GM21825 (cell line): ENCODE measurements around the gene OXSR1.
A peak's percentile ranks its signal among the peaks of the same experiment; 100 is the strongest.

Experiments used
- ATAC-seq: cut with Tn5 transposase; IDR thresholded peaks from one replicate; pipeline ENCODE4 v1.9.1; 2021; ENCODE audit warnings: mild to moderate bottlenecking, moderate library complexity; ENCODE audit not compliant: unreplicated experiment

OXSR1 gene

DNA sequence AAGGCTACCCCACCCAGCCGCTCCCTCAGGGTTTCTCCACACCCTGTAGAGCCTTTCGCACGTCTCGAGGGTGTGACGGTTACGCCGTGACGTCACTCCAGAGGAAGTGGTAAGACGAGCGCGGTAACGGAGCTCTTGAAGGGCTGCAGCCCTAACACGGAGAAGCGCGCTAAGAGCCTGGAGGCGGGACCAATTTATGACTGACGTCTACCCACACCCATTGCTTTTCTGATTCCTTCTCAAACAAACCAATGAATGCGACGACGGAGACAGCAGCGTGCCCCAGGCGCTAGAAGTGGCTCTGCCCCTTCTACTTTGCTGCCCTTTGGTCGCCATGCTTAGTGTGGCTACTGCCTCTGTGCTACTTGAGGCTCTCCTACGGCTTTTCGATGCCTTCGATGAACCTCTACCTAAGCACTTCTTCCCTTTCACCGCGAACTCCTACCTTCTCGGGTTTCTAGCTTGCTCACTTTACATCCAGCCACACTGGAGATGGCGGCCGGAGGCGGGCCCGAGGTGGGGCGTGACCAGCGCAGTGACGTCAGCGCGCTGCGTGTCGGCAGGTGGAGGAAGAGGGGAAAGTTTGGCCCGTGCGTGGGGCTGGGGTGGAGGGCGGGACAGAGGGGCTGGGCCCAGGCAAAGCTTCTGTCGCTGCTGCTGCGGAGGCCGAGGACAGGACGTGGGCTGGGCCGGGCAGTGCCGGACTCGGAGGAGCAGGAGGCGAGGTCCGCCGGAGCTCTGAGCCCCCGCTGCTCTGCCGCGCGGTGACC lies at the start of gene OXSR1:
OXSR1 (plus strand) TSS at position 586 of the 770 bp plus-strand sequence. CDS start 340 bp downstream, outside the sequence.
- peak; percentile 93 for ATAC-seq

DNA sequence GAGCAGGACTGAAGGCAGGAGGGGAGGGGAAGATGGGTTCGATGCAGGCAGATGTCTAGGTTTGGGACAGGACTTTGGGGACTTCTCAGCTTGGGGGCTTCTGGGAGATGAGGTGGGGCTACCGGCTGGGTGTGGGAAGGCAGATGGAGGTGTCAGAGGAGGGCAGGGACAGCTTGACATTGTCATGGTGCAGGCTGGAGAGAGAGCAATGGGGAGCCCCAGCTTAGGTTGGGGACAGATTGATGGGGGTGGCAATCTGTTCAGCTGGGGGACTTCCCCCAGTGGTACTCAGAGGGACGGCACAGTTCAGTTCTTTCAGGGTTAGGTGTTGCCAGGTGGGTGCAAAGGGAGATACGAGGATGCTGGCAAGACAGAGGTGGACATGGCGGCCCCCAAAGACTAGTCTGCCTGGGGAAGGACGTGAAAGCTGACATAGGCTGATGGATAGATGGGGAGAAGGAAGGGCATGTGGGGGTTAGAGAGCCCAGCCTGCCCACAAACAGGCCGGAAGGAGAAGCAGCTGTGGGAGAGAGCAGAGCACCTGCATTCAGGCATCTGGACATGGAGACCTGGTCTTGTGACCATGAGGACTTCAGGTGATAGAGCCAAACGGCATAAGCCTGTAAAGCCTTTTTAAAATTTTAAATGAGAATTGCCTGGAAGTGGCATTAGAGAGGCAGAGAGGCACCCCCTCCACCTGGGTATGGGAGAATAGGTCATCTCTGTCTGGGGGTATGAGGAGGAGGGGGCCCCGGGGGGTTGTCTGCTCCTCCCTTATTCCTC lies 49.5 kb upstream of the OXSR1 start:
- ATAC-seq: no peak

- ATAC-seq: no peak
Measured at GRCh38 chr3:38116471-38117162, 48.7 kb upstream of the OXSR1 start.

DNA sequence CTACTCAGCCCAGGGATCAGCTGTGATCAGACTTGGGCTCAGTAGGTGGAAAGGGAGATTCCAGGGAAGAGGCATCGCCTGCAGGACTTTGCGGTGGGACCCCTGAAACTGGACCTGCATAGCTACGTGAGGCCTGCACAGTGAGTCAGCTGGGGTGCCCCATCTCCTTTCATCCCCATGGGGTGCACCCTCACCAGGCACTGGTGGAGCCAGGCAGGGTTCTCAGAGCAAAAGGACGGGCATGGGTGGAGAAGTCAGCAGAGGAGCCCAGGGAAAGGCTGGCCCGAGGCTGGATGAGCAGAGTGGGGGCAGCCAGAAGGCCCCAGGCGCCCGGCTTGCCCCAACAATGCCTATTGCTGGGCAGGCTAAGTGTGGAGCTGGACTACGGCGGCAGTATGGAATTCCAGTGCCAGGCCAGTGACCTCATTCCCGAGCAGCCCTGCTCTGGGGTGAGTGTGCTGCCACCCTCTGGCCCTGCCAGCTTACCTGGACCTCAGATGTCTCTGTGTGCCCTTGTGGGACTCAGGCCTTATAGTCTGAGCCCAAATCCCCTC lies 48.1 kb upstream of the OXSR1 start:
- ATAC-seq: no peak

GRCh38 chr3:38117748-38118420 lies 47.5 kb upstream of the OXSR1 start:
- ATAC-seq: no peak

DNA sequence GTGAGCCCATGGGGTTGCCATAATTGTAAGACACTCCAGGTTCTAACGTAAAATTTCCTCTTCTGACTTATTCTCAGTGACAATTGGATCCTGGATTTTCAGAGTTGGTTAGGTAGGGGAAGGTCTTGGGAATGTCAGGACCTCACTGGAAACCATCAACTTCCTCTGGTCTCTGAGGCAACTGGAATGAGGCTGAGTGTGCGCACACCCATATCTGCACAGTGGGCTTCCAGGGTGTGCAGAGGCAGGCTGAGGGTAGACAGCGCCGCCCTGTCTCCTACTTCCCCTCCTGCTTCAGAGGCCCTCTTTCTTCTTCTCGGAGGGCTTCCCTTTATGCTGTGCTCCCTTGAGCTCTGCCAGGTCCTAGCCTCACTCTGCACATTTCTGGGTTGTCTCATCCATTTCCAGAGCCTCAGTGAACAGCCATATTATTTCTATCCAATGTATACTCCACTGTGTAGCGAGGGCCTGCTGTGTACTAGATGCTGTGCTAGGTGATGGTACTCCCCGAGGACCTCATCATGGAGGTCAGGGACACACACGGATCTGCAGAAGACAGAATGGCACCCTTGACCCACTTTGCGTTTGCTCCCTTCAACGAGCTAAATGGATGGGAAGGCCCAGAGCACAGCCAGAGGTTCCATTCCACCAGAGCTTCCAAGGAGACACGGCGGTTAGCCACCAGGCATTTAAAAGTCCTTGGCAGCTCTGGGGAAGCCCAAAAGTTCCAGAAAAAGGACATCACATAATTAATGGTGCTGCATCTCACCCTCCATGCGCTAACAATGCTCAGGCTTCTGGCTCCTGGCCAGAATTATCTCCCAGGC lies 46.7 kb upstream of the OXSR1 start:
- no peak for ATAC-seq

DNA sequence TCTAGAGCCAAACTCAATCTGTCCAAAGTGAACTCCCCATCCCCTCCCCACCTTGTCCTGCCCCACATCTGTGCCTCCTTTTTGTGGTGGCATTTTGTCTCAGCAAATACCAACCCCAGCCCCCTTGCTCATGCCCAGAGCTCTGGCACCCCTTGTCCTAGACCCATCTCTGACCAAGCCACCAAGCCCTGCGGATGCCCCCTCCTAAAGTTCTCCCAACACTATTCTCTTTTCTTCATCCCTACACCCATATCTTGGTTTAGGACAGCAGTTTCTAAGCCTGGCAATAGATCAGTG lies 46.1 kb upstream of the OXSR1 start:
- no peak for ATAC-seq

DNA sequence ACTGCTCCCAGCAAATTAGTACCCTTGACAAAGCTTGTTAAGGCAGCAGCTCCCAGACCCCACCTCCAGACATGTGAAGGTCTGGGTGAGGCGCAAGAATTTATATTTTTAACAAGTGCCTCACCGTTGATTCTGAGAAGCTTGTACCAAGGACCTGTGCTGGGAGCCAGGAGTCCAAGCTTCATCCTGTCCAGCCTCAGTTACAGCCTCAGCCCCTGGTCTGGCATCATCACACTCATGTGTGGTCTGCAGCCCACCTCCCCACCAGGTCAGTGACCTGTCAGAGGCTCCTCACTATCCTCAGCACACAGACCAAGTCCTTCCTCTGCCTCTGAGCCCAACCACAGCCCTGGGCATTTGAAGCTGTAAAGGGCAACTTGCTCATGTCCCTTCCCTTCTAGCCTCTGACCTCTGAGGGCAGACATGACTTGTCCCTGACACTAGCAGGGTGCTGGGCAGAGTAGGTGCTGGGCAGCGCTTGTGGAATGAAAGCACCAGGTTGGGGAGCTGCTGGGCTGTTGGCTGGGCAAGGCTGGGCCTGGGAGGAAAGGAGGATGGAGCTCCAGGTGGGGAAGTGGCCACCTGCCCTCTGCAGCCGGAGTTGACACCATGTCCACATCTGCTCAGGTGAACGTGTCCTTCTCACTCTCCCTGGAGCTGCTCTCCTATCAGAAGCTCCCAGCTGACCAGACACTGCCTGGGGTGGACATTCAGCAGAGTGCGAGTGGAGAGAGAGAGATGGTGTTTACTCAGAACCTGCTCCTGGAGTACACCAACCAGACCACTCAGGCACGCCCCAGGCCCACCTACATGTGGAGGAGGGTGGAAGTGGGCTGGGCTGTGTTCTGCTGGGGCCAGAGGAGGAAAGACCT lies 45.3 kb upstream of the OXSR1 start:
- ATAC-seq: no peak

DNA sequence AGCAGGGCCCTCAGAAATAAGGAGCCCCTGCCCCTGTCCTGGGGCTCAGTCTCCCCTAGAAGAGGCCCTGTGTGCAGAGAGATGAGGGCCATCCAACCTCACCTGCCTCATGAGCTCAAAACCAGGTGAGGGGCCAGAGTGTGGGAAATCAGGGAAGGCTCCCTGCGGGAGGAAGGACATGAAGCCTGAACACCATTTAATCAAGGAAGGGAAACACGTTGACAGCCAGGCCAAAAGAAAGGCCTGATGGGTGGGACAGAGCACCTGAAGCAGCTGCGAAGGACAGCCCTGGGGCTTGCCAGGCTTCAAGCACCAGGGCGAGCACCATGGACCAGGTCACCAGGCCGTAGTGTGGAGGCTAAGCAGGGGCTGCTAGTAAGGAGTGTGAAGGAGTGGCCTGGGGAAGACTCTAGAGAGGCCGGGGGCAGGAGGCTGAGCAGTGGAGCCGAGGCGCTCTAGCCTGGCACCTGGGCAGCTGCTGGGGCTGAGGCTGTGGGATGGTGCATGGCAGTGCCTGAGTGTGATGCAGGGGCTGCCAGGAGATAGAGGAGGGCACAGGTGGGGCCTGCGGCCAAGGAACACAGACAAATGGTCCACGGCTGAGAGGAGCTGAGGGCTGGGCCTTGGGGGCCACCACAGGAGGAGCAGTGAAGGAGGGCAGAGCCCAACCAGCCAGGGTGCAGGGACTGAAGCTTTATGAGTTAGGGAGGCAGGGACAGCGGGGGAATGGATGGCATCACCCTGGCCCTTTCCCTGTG lies 44.5 kb upstream of the OXSR1 start:
- ATAC-seq: no peak

- ATAC-seq: no peak
Measured at GRCh38 chr3:38121451-38121831, 43.9 kb upstream of the OXSR1 start.

DNA sequence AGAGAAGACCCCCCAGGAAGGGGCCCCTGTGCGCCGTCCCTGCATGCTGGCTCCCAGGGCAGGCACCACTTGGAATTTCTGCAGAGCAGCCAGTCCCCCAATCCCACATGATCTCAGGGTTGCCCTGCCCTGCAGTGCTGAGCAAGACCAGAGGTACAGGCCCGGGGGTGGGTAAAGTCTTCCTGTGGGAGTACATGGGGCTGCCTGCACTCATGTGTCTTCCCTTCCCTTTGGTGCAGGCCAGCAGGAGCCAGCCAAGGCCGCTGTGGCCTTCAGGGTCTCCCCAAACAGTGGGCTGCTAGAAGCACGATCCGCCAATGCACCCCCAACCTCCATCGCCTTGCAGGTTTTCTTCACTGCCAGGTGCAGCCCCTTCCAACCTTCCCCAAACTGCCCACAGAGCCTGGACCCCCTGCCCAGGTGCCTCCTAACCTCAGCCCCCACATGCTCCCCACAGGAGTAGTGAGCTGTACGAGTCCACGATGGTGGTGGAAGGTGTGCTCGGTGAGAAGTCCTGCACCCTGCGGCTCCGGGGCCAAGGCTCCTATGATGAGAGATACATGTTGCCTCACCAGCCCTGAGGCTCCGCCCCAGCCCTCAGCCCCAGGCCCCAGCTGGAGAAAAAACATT lies 43.4 kb upstream of the OXSR1 start:
- no peak for ATAC-seq

DNA sequence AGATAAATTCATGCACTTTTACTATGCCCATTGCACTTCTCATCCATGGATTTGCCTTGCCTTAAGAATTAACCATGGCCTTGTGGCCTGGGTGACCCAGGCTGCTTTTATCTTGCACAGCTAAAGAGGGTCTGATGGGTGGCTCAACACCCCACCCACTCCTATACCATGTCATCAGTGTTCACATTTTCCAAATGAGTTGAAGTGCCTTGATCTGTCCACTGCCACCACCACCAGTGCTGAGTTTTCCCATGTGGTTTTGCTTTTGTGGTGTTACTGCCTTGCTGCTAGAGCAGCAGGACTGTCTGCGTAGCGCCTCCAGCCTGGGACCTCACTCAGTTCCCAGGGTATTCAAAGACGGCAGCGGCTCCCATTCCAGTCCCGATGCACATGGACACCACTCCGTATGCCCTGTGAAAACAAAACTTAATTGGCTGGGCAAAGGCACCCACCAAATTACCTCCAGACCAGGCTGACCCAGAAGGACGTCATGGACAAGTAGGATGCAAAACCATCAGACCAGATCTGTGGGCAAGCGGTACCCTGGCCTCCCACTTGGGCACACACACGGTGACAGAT lies 42.5 kb upstream of the OXSR1 start:
- ATAC-seq: no peak

DNA sequence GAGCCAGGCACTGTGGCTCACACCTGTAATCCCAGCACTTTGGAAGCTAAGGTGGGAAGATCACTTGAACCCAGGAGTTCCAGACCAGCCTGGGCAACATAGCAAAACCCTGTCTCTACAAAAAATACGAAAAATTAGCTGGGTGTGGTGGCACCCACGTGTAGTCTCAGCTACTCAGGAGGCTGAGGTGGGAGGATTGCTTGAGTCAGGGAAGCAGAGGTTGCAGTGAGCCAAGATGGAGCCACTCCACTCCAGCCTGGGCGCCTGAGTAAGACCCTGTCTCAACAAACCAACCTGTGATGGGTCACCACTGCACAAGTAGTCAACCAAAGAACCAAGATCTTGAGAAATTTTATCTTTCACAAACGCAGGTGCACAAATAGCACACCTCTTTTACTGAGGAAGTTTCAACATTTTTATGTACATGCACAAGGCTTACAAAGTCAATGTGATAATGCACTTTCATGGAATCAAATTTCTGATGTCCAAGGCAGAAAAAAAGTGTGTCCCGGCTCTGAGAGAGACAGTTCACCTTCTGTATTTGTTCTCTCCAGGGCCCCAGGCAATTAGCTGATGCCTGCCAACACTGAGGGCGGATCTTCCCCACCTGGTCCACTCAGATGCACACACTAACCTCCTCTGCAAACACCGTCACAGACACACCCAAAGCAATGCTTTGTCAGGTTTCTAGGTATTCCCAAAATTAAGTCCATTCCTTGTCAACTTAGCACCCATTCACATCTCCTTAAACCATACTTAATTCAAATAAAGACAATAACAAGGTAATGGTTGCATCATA lies 40.8 kb upstream of the OXSR1 start:
- no peak for ATAC-seq

DNA sequence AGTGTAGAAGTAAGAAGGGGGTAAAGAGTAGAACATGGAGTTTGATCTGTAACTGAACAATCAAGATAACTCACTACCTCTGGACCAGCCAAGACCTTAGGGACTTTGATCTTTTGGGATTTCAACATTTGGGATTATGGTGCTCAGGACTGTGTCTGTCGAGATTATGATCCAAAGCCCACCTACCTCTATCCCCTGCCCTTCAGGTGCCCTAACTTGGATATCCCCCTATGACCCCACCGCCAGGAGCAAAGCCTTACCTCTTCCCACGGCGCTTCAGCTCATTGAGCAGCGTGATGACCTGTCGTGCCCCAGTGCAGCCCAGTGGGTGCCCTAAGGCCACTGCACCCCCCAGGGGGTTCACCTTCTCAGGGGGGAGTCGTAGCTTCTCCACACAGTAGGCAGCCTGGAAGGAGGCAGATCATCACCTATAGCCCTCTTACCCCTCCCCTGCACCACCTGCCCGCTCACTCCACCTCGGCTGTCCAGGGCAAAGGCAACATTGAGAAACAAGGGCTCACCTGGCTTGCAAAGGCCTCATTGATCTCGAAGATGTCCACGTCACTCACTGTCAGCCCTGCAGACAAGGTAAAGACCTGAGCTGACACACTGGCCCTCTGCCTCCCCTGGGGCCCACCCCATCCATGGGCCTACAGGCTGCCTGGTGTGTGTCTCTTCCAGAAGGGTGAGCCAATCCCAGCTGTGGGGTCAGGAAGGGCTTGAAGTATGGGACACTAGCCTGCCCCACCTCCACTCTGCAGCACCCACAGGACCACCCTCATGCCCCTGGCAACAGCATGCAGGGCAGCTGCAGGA lies 39.8 kb upstream of the OXSR1 start:
- no peak for ATAC-seq

GRCh38 chr3:38126121-38126892 lies 39.0 kb upstream of the OXSR1 start:
- ATAC-seq: no peak
